Upper lobe of right lung (tissue), 1 donor: ENCODE data around the gene ZNF564. TPM values are rescaled to one million over a fixed set of nuclear protein-coding genes. Genes with fewer than 3 reads are reported as not detected.
A peak's percentile ranks its signal among the peaks of the same experiment; 100 is the strongest.

ENCODE experiments used
- ATAC-seq: fragments of 200-7000 bp; cut with Tn5 transposase; one replicate; pipeline ENCODE4 v1.9.1; 2020; ENCODE audit warnings: mild to moderate bottlenecking, moderate library complexity
- DNase-seq: peaks from one replicate; pipeline ENCODE4 v3.0.0-alpha.2; 2020
- H3K27ac ChIP-seq: fragments of 200-600 bp; one replicate; pipeline ENCODE4 v1.8.0; 2022
- H3K27me3 ChIP-seq: fragments of 200-600 bp; one replicate; pipeline ENCODE4 v1.8.0; 2022; ENCODE audit warnings: mild to moderate bottlenecking
- H3K36me3 ChIP-seq: fragments of 200-600 bp; one replicate; pipeline ENCODE4 v1.8.0; 2022
- H3K4me1 ChIP-seq: fragments of 200-600 bp; one replicate; pipeline ENCODE4 v1.8.0; 2022
- H3K4me3 ChIP-seq: fragments of 200-600 bp; one replicate; pipeline ENCODE4 v1.8.0; 2022; ENCODE audit warnings: mild to moderate bottlenecking
- H3K9me3 ChIP-seq: fragments of 200-600 bp; one replicate; pipeline ENCODE4 v1.8.0; 2022
- CTCF ChIP-seq: fragments of 200-600 bp; IDR thresholded peaks from one replicate; pipeline ENCODE4 v1.8.0; 2022; ENCODE audit warnings: antibody characterized with exemption
- intact Hi-C: fragments of 100-400 bp; cut with DNase I; formaldehyde crosslinking; loops from one replicate; pipeline ENCODE4 v1.11.0; 2022
- long read RNA-seq: library from polyadenylated mRNA; unstranded; transcript quantifications from one replicate; pipeline ENCODE4 v2.0.0, GENCODE V29; 2021
- total RNA-seq: library from RNA; stranded (reverse); fragmentation: NEBNext Ultra II Directional; extraction: Animal tissue kit (Norgen Biotek cat#: 25700); gene quantifications from one replicate; pipeline ENCODE4 v1.2.1, GENCODE V29; 2021
- donor health status: DM: no; HTN: yes; CAD: no; lungs with severe emphysema.

The ZNF564 gene
- 13.7 TPM for total RNA-seq
- long read RNA-seq, transcript ZNF564-201 (4 exons, 2,935 nt), result major isoform, 21 of 27 reads
- long read RNA-seq, partial matches to known transcripts, result 3 of 27 reads
- long read RNA-seq, other reads (novel, unspliced or antisense), result 1 of 27 reads

GRCh38 chr19:12551060-12551832 lies at the start of gene ZNF564:
ZNF564 (minus strand) TSS chr19:12551482; CDS start chr19:12551332, 150 bp downstream.
- DNase-seq (peak; percentile 95), ATAC-seq (peak; percentile 97)
- H3K9me3 ChIP-seq, result no peaks in the 10 kb centered on the region
- H3K36me3 ChIP-seq, result peaks cover 11% of the 10 kb centered on the region
- intact Hi-C loops, result no loop called here
- H3K4me1 ChIP-seq, result peaks cover 27% of the 10 kb centered on the region
- peak within 1 kb of the TSS; percentile 99 for H3K27ac ChIP-seq
- peak within 1 kb of the TSS; percentile 84 for H3K4me3 ChIP-seq
- H3K27me3 ChIP-seq, result no peaks in the 10 kb centered on the region
- TF ChIP-seq CTCF, result no peak

DNA sequence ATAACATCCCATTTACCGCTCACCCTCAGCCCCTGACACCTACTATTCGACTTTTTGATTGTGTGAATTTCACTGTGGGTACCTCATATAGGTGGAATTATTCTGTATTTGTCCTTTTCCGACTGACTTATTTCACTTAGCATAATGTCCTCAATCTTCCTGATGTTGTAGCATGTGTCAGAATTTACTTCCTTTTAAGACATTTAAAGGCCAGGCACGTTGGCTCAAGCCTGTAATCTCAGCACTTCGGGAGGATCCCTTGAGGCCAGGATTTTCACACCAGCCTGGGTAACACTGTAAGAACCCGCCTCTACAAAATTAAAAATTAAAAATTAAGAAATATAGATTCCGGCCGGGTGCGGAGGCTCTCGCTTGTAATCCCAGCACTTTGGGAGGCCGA lies 46.3 kb upstream of the ZNF564 start:
- Histone ChIP-seq H3K9me3 (no peaks in the 10 kb centered on the region), H3K27me3 (no peaks in the 10 kb centered on the region), H3K36me3 (peaks cover 4% of the 10 kb centered on the region), H3K27ac (no peak overlapping the region), H3K4me1 (no peaks in the 10 kb centered on the region), H3K4me3 (peak overlapping the region; percentile 8)
- no peak for ATAC-seq
- DNase-seq, result no peak
- TF ChIP-seq CTCF, result no peak
- intact Hi-C loops, result no loop called here

GRCh38 chr19:12596927-12597548 lies 45.8 kb upstream of the ZNF564 start:
- Histone ChIP-seq H3K36me3 (no peaks in the 10 kb centered on the region), H3K4me1 (no peaks in the 10 kb centered on the region), H3K27me3 (no peaks in the 10 kb centered on the region), H3K27ac (no peak overlapping the region), H3K4me3 (peak overlapping the region; percentile 19), H3K9me3 (no peaks in the 10 kb centered on the region)
- intact Hi-C loops, result no loop called here
- peak; percentile 86 for DNase-seq
- no peak for TF ChIP-seq CTCF
- ATAC-seq, result peak; percentile 96

GRCh38 chr19:12596485-12596884 lies 45.2 kb upstream of the ZNF564 start:
- no peak for DNase-seq
- no peak overlapping the region for H3K4me3 ChIP-seq

DNA sequence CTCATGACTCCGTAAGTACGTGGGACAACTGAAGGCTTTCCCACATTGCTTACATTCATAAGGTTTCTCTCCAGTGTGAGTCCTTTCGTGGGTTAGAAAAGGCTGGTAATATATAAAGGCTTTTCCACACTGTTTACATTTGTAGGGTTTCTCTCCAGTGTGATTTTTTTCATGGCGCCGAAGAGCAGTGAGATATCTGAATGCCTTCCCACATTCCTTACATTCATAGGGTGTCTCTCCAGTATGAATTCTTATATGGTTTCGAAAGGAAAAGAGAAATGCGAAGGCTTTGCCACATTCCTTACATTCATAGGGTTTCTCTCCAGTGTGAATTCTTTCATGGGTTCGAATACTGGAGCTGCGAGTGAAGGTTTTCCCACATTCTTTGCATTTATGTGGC lies 29.8 kb upstream of the ZNF564 start:
- peaks cover 30% of the 10 kb centered on the region for H3K36me3 ChIP-seq
- no peak for ATAC-seq

More at GRCh38 chr19:12596485-12596884, 45.2 kb upstream of the ZNF564 start:
- no peak overlapping the region for H3K27ac ChIP-seq
- H3K27me3 ChIP-seq, result no peaks in the 10 kb centered on the region
- intact Hi-C loops, result no loop called here
- no peak for ATAC-seq
- no peaks in the 10 kb centered on the region for H3K4me1 ChIP-seq
- TF ChIP-seq CTCF, result no peak
- H3K36me3 ChIP-seq, result no peaks in the 10 kb centered on the region
- H3K9me3 ChIP-seq, result no peaks in the 10 kb centered on the region

More for the DNA sequence above, 29.8 kb upstream of the ZNF564 start:
- H3K4me1 ChIP-seq, result no peaks in the 10 kb centered on the region
- H3K27ac ChIP-seq, result no peak overlapping the region
- intact Hi-C loops, result no loop called here
- no peak for TF ChIP-seq CTCF
- H3K9me3 ChIP-seq, result peaks cover 4% of the 10 kb centered on the region
- H3K4me3 ChIP-seq, result no peak overlapping the region
- DNase-seq, result no peak
- H3K27me3 ChIP-seq, result no peaks in the 10 kb centered on the region
